ENCODE results near the gene USP15. TPM values are rescaled to one million over a fixed set of nuclear protein-coding genes. Genes with fewer than 3 reads are reported as not detected.
"Not testable (repeated sequence)": the region's sequence is repeated elsewhere in the genome, so short reads cannot be mapped to it uniquely, and the experiment has no call there.

The USP15 gene
- total RNA-seq, 1 experiment from 2014 or later = 41.3 TPM

- DNase-seq (ENCODE audit: low read depth) = peak; percentile 39
Observed at GRCh38 chr12:62438098-62438692, 178.0 kb downstream of the USP15 start.

DNA sequence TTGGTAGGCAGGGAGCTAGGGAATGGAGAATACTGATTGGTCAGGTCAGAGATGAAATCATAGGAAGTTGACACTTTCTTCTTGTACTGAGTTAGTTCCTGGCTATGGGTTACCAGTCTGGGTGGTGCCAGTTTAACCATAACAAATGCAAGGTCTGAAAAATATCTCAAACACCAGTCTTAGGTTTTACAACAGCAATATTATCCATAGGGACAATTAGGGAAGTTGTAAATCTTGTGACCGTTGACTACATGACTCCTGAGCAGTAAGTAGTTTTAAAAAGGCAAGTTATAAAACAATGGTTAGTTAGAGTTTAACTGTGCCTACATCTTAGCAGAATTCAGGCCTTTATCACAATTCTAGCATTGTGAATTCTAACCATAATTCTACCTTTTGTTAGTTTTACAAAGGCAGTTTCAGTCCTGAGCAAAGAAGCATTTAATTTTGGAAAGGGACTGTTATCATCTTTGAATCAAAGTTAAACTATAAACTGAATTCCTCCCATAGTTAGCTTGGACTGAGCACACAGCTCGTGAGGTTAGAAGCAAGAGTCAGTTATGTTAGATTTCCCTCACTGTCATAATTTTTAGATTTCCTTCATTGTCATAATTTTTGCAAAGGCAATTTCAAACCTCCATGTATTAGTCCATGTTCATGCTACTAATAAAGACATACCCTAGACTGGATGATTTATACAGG lies 186.7 kb downstream of the USP15 start:
- DNase-seq (ENCODE audit: low read depth) = no peak

GRCh38 chr12:62448436-62448835 lies 188.2 kb downstream of the USP15 start:
- DNase-seq (ENCODE audit: low read depth) = no peak

- not testable (repeated sequence) for DNase-seq (ENCODE audit: low read depth)
Observed at GRCh38 chr12:62455429-62455828, 195.2 kb downstream of the USP15 start.

GRCh38 chr12:62458626-62459025 lies 198.4 kb downstream of the USP15 start:
- DNase-seq (ENCODE audit: low read depth) = no peak

- no peak for DNase-seq (ENCODE audit: low read depth)
Observed at GRCh38 chr12:62459976-62460375, 199.8 kb downstream of the USP15 start.

- not testable (repeated sequence) for DNase-seq (ENCODE audit: low read depth)
Observed at GRCh38 chr12:62461171-62461837, 201.1 kb downstream of the USP15 start.

GRCh38 chr12:62463252-62463651 lies 203.0 kb downstream of the USP15 start:
- not testable (repeated sequence) for DNase-seq (ENCODE audit: low read depth)

Other genes starting within 250 kb of the USP15 start
- 16.8 and 22.7 TPM in 2 replicates for gene MON2, start 206.4 kb downstream of the USP15 start, total RNA-seq (2014; rRNA removed)